Neuronal stem cell (in vitro differentiated cells): ENCODE measurements around the gene SPATA13.

Source experiments
- DNase-seq: peaks from one replicate; pipeline ENCODE4 v3.0.0-alpha.2; 2013; ENCODE audit warnings: low spot score
- H2AFZ ChIP-seq: one replicate; pipeline ENCODE4 v1.6.1; 2013; ENCODE audit warnings: mild to moderate bottlenecking, low read length, inconsistent platforms
- H2AK5ac ChIP-seq: 2 replicates; pipeline ENCODE4 v1.6.1; 2013; ENCODE audit warnings: low read depth, mild to moderate bottlenecking, inconsistent platforms, low read length, moderate library complexity, mixed read lengths
- H2BK120ac ChIP-seq: 2 replicates; pipeline ENCODE4 v1.6.1; 2013; ENCODE audit warnings: low read depth, mild to moderate bottlenecking, inconsistent platforms, low read length, moderate library complexity, mixed read lengths
- H2BK12ac ChIP-seq: one replicate; pipeline ENCODE4 v1.6.1; 2013; ENCODE audit warnings: low read length, inconsistent platforms
- H2BK15ac ChIP-seq: 2 replicates; pipeline ENCODE4 v1.6.1; 2013; ENCODE audit warnings: mild to moderate bottlenecking, low read length, inconsistent platforms, mixed read lengths
- H2BK5ac ChIP-seq: one replicate; pipeline ENCODE4 v1.6.1; 2013; ENCODE audit warnings: inconsistent platforms, mild to moderate bottlenecking, low read length, moderate library complexity
- H3K14ac ChIP-seq: one replicate; pipeline ENCODE4 v1.6.1; 2013; ENCODE audit warnings: low read length, inconsistent platforms
- H3K18ac ChIP-seq: 2 replicates; pipeline ENCODE4 v1.6.1; 2013; ENCODE audit warnings: low read length, inconsistent platforms
- H3K23ac ChIP-seq: 2 replicates; pipeline ENCODE4 v1.6.1; 2013; ENCODE audit warnings: low read depth, mild to moderate bottlenecking, mixed read lengths, low read length, inconsistent platforms; ENCODE audit not compliant: poor library complexity
- H3K27ac ChIP-seq: replicated peaks from 3 replicates; pipeline ENCODE4 v1.5.1; 2013; ENCODE audit warnings: low read length, inconsistent platforms
- H3K27me3 ChIP-seq, 3 experiments: 2 replicates each; pipeline ENCODE4 v1.6.1; 2013; ENCODE audit warnings: low read length in 3 of 3, mild to moderate bottlenecking in 2 of 3, inconsistent platforms in 1 of 3, low read depth in 1 of 3, mixed read lengths in 1 of 3, moderate library complexity in 1 of 3; ENCODE audit not compliant: control insufficient read depth in 3 of 3, insufficient read depth in 3 of 3
- H3K36me3 ChIP-seq, 2 donors: replicated peaks in 1 of 2; 2 replicates each; pipeline ENCODE4 v1.6.1; 2013; ENCODE audit warnings: low read length in 2 of 2; ENCODE audit not compliant: control insufficient read depth in 2 of 2, insufficient read depth in 2 of 2
- H3K4ac ChIP-seq: 2 replicates; pipeline ENCODE4 v1.6.1; 2013; ENCODE audit warnings: inconsistent platforms, mild to moderate bottlenecking, low read length, moderate library complexity
- H3K4me1 ChIP-seq, 2 donors: 1 replicate in 1 of 2; 2 replicates in 1 of 2; pipeline ENCODE4 v1.6.1; 2013; ENCODE audit warnings: low read length in 2 of 2, low read depth in 1 of 2; ENCODE audit not compliant: control insufficient read depth in 2 of 2, insufficient read depth in 1 of 2
- H3K4me2 ChIP-seq: one replicate; pipeline ENCODE4 v1.6.1; 2013; ENCODE audit warnings: mild to moderate bottlenecking, low read length, inconsistent platforms; ENCODE audit not compliant: insufficient read depth, poor library complexity, severe bottlenecking
- H3K4me3 ChIP-seq, 2 donors: 2 replicates each; pipeline ENCODE4 v1.5.1; 2013; ENCODE audit warnings: low read length in 2 of 2, mild to moderate bottlenecking in 2 of 2, inconsistent platforms in 1 of 2, moderate library complexity in 1 of 2
- H3K79me1 ChIP-seq: one replicate; pipeline ENCODE4 v1.6.1; 2013; ENCODE audit warnings: low read depth, mild to moderate bottlenecking, inconsistent platforms, low read length, moderate library complexity
- H3K9ac ChIP-seq: one replicate; pipeline ENCODE4 v1.6.1; 2013; ENCODE audit warnings: mild to moderate bottlenecking, low read depth, low read length, inconsistent platforms; ENCODE audit not compliant: poor library complexity
- H3K9me3 ChIP-seq, 2 donors: replicated peaks in 1 of 2; 2 replicates each; pipeline versions ENCODE3 to v1.6.1; 2013; ENCODE audit warnings: low read length in 2 of 2, mild to moderate bottlenecking in 2 of 2, inconsistent platforms in 1 of 2, low read depth in 1 of 2, mixed read lengths in 1 of 2, moderate library complexity in 1 of 2; ENCODE audit not compliant: control insufficient read depth in 2 of 2, insufficient read depth in 1 of 2
- H4K8ac ChIP-seq: one replicate; pipeline ENCODE4 v1.6.1; 2013; ENCODE audit warnings: low read depth, mild to moderate bottlenecking, inconsistent platforms, low read length, moderate library complexity
- H4K91ac ChIP-seq: one replicate; pipeline ENCODE4 v1.6.1; 2013; ENCODE audit warnings: low read length, low read depth, mild to moderate bottlenecking, inconsistent platforms; ENCODE audit not compliant: poor library complexity
- WGBS, 2 donors: extraction: QIAGEN DNeasy Blood & Tissue Kit; methylation state at CpG; one replicate each; pipeline ENCODE4 v1.1.7; 2013; ENCODE audit warnings: missing lambda C conversion rate in 2 of 2, mixed read lengths in 1 of 2; ENCODE audit not compliant: insufficient read length in 2 of 2, insufficient replicate concordance in 1 of 2; ENCODE audit errors: extremely low coverage in 2 of 2; 5-methylcytosine and 5-hydroxymethylcytosine counted together

The SPATA13 gene

GRCh38 chr13:24241336-24241735 lies 80.8 kb downstream of the SPATA13 start:
- Histone ChIP-seq H3K4me2 (no peak overlapping the region), H2BK15ac (no peak overlapping the region), H3K4me1 (peaks cover 3 to 4% of the 10 kb centered on the region in 2 donors), H4K91ac (no peak overlapping the region), H3K4me3 (no peak overlapping the region), H3K18ac (no peak overlapping the region), H3K79me1 (peaks cover 2% of the 10 kb centered on the region), H3K14ac (no peak overlapping the region), H4K8ac (no peak overlapping the region), H3K27ac (no peak overlapping the region), H3K27me3 (no peaks in the 10 kb centered on the region), H3K9me3 (peaks cover 0 to 5% of the 10 kb centered on the region in 2 donors), H3K23ac (no peak overlapping the region), H2BK5ac (no peak overlapping the region), H2BK12ac (no peak overlapping the region), H2AK5ac (no peak overlapping the region), H3K36me3 (peaks cover 0 to 5% of the 10 kb centered on the region in 2 donors), H2BK120ac (no peak overlapping the region), H3K9ac (no peak overlapping the region), H2AFZ (no peak overlapping the region), H3K4ac (no peak overlapping the region)
- WGBS, 2 donors = no CpG with 5 or more reads among the region's 10 CpGs
- DNase-seq = no peak

- H4K91ac ChIP-seq = no peak overlapping the region
- DNase-seq = no peak
- peaks cover 2% of the 10 kb centered on the region for H3K79me1 ChIP-seq
- H2AK5ac ChIP-seq = no peak overlapping the region
- no peak overlapping the region for H2BK5ac ChIP-seq
- peaks cover 4 to 6% of the 10 kb centered on the region in 2 donors for H3K4me1 ChIP-seq
- no peak overlapping the region for H3K27ac ChIP-seq
- no peak overlapping the region for H3K9ac ChIP-seq
- H3K4ac ChIP-seq = no peak overlapping the region
- H3K9me3 ChIP-seq = peaks cover 0 to 5% of the 10 kb centered on the region in 2 donors
- no CpG with 5 or more reads among the region's 5 CpGs for WGBS, 2 donors
- H3K4me3 ChIP-seq = no peak overlapping the region
- no peak overlapping the region for H3K4me2 ChIP-seq
- no peak overlapping the region for H2BK120ac ChIP-seq
- peaks cover 0 to 5% of the 10 kb centered on the region in 2 donors for H3K36me3 ChIP-seq
- H2BK12ac ChIP-seq = no peak overlapping the region
- H2AFZ ChIP-seq = no peak overlapping the region
- H4K8ac ChIP-seq = no peak overlapping the region
- no peak overlapping the region for H3K18ac ChIP-seq
- no peak overlapping the region for H3K23ac ChIP-seq
- no peak overlapping the region for H3K14ac ChIP-seq
- no peaks in the 10 kb centered on the region for H3K27me3 ChIP-seq
- H2BK15ac ChIP-seq = no peak overlapping the region
These were observed 81.6 kb downstream of the SPATA13 start for GRCh38 chr13:24242100-24242499.

- H2AFZ ChIP-seq = no peak overlapping the region
- no CpG with 5 or more reads among the region's 2 CpGs for WGBS, 2 donors
- no peak for DNase-seq
- no peak overlapping the region for H3K4me3 ChIP-seq
- H2BK12ac ChIP-seq = no peak overlapping the region
- no peak overlapping the region for H3K9ac ChIP-seq
- H3K14ac ChIP-seq = no peak overlapping the region
- H3K36me3 ChIP-seq = peaks cover 0 to 5% of the 10 kb centered on the region in 2 donors
- H2BK15ac ChIP-seq = no peak overlapping the region
- no peak overlapping the region for H4K8ac ChIP-seq
- no peak overlapping the region for H3K23ac ChIP-seq
- H3K4me1 ChIP-seq = peaks cover 4 to 7% of the 10 kb centered on the region in 2 donors
- H2BK5ac ChIP-seq = no peak overlapping the region
- peaks cover 2% of the 10 kb centered on the region for H3K79me1 ChIP-seq
- H4K91ac ChIP-seq = no peak overlapping the region
- no peak overlapping the region for H2BK120ac ChIP-seq
- no peak overlapping the region for H3K4me2 ChIP-seq
- H3K9me3 ChIP-seq = peaks cover 0 to 5% of the 10 kb centered on the region in 2 donors
- H3K4ac ChIP-seq = no peak overlapping the region
- no peak overlapping the region for H2AK5ac ChIP-seq
- no peak overlapping the region for H3K27ac ChIP-seq
- H3K18ac ChIP-seq = no peak overlapping the region
- no peaks in the 10 kb centered on the region for H3K27me3 ChIP-seq
These were observed 82.8 kb downstream of the SPATA13 start for GRCh38 chr13:24243302-24243701.

GRCh38 chr13:24244802-24245201 lies 84.3 kb downstream of the SPATA13 start:
- WGBS, 2 donors = no CpG with 5 or more reads among the region's 6 CpGs
- H2AK5ac ChIP-seq = no peak overlapping the region
- peaks cover 4 to 9% of the 10 kb centered on the region in 2 donors for H3K4me1 ChIP-seq
- peaks cover 0 to 5% of the 10 kb centered on the region in 2 donors for H3K9me3 ChIP-seq
- no peak overlapping the region for H2BK5ac ChIP-seq
- no peak overlapping the region for H3K23ac ChIP-seq
- H3K27ac ChIP-seq = no peak overlapping the region
- H3K4ac ChIP-seq = no peak overlapping the region
- H2AFZ ChIP-seq = no peak overlapping the region
- no peak overlapping the region for H3K4me2 ChIP-seq
- DNase-seq = no peak
- no peak overlapping the region for H2BK120ac ChIP-seq
- no peak overlapping the region for H2BK15ac ChIP-seq
- no peak overlapping the region for H3K9ac ChIP-seq
- H4K91ac ChIP-seq = no peak overlapping the region
- H3K27me3 ChIP-seq = no peaks in the 10 kb centered on the region
- no peak overlapping the region for H3K14ac ChIP-seq
- H3K4me3 ChIP-seq = no peak overlapping the region
- no peak overlapping the region for H3K18ac ChIP-seq
- no peak overlapping the region for H2BK12ac ChIP-seq
- no peak overlapping the region for H4K8ac ChIP-seq
- H3K79me1 ChIP-seq = no peaks in the 10 kb centered on the region
- H3K36me3 ChIP-seq = peaks cover 0 to 13% of the 10 kb centered on the region in 2 donors
